ENCODE data around the gene KSR1. TPM values are rescaled to one million over a fixed set of nuclear protein-coding genes. Genes with fewer than 3 reads are reported as not detected.
A peak's percentile ranks its signal among the peaks of the same experiment; 100 is the strongest.

Gene KSR1
- total RNA-seq, 2 donors from 2014 or later = 7.9 to 10.2 TPM

- no peaks in the 10 kb centered on the region for H3K27me3 ChIP-seq
- H3K27ac ChIP-seq = no peak overlapping the region
- no peaks in the 10 kb centered on the region for H3K9me3 ChIP-seq
- TF ChIP-seq CTCF (IDR thresholded peaks at IDR 0.05) = no peak
- no peak overlapping the region for H3K4me3 ChIP-seq
- no peaks in the 10 kb centered on the region for H3K36me3 ChIP-seq
- no peak for DNase-seq (ENCODE audit: low spot score)
- peaks cover 0 to 31% of the 10 kb centered on the region in 2 donors for H3K4me1 ChIP-seq
Observed at GRCh38 chr17:27535975-27536374, 79.7 kb downstream of the KSR1 start.

GRCh38 chr17:27536781-27537180 lies 80.5 kb downstream of the KSR1 start:
- H3K4me3 ChIP-seq = no peak overlapping the region
- H3K9me3 ChIP-seq = no peaks in the 10 kb centered on the region
- peaks cover 0 to 32% of the 10 kb centered on the region in 2 donors for H3K4me1 ChIP-seq
- DNase-seq (ENCODE audit: low spot score) = no peak
- H3K36me3 ChIP-seq = no peaks in the 10 kb centered on the region
- no peak for TF ChIP-seq CTCF (IDR thresholded peaks at IDR 0.05)
- H3K27me3 ChIP-seq = no peaks in the 10 kb centered on the region
- H3K27ac ChIP-seq = no peak overlapping the region

GRCh38 chr17:27538156-27538955 lies 82.1 kb downstream of the KSR1 start:
- DNase-seq (ENCODE audit: low spot score) = no peak
- no peaks in the 10 kb centered on the region for H3K9me3 ChIP-seq
- peaks cover 0 to 32% of the 10 kb centered on the region in 2 donors for H3K4me1 ChIP-seq
- H3K27ac ChIP-seq = no peak overlapping the region
- no peak overlapping the region for H3K4me3 ChIP-seq
- no peaks in the 10 kb centered on the region for H3K36me3 ChIP-seq
- TF ChIP-seq CTCF (IDR thresholded peaks at IDR 0.05) = no peak
- H3K27me3 ChIP-seq = no peaks in the 10 kb centered on the region

- Histone ChIP-seq H3K27me3 (no peaks in the 10 kb centered on the region), H3K9me3 (no peaks in the 10 kb centered on the region), H3K27ac (no peak overlapping the region), H3K4me1 (peaks cover 0 to 32% of the 10 kb centered on the region in 2 donors), H3K36me3 (no peaks in the 10 kb centered on the region), H3K4me3 (no peak overlapping the region)
- no peak for DNase-seq (ENCODE audit: low spot score)
- no peak for TF ChIP-seq CTCF (IDR thresholded peaks at IDR 0.05)
Observed at GRCh38 chr17:27539152-27539551, 82.9 kb downstream of the KSR1 start.

GRCh38 chr17:27539794-27540317 lies 83.6 kb downstream of the KSR1 start:
- H3K4me3 ChIP-seq = no peak overlapping the region
- H3K4me1 ChIP-seq = peaks cover 0 to 32% of the 10 kb centered on the region in 2 donors
- peak overlapping the region; percentile 73 to 76 for H3K27ac ChIP-seq
- H3K9me3 ChIP-seq = no peaks in the 10 kb centered on the region
- TF ChIP-seq CTCF (IDR thresholded peaks at IDR 0.05) = no peak
- H3K27me3 ChIP-seq = no peaks in the 10 kb centered on the region
- H3K36me3 ChIP-seq = no peaks in the 10 kb centered on the region
- no peak for DNase-seq (ENCODE audit: low spot score)
